ENCODE measurements around the gene FAM131B.

Gene FAM131B

GRCh38 chr7:143320620-143321019 lies 41.9 kb downstream of the FAM131B start:
- DNase-seq: no peak

- no peak for DNase-seq
Measured at GRCh38 chr7:143318661-143319060, 43.9 kb downstream of the FAM131B start.

- DNase-seq: no peak
Measured at GRCh38 chr7:143316492-143316891, 46.0 kb downstream of the FAM131B start.

- DNase-seq: no peak
Measured at GRCh38 chr7:143315776-143316175, 46.7 kb downstream of the FAM131B start, which contains the start of gene CLCN1. TSS of gene CLCN1 (plus strand) at chr7:143316111. CDS start at chr7:143316213, 102 bp downstream.

GRCh38 chr7:143314127-143314526 lies 48.4 kb downstream of the FAM131B start:
- no peak for DNase-seq

- no peak for DNase-seq
Measured at GRCh38 chr7:143308632-143309031, 53.9 kb downstream of the FAM131B start.

- DNase-seq: peak; percentile 80
Measured at GRCh38 chr7:143305423-143306070, 57.0 kb downstream of the FAM131B start.

GRCh38 chr7:143304938-143305337 lies 57.6 kb downstream of the FAM131B start:
- no peak for DNase-seq

- DNase-seq: no peak
Measured at GRCh38 chr7:143303733-143304132, 58.8 kb downstream of the FAM131B start.

Measured in hematopoietic multipotent progenitor cell treated with erythropoietin and hydrocortisone succinate and interleukin-3 and kit ligand, for 8 days (in vitro differentiated cells).